ENCODE data around the gene ATRN.

Gene ATRN

DNA sequence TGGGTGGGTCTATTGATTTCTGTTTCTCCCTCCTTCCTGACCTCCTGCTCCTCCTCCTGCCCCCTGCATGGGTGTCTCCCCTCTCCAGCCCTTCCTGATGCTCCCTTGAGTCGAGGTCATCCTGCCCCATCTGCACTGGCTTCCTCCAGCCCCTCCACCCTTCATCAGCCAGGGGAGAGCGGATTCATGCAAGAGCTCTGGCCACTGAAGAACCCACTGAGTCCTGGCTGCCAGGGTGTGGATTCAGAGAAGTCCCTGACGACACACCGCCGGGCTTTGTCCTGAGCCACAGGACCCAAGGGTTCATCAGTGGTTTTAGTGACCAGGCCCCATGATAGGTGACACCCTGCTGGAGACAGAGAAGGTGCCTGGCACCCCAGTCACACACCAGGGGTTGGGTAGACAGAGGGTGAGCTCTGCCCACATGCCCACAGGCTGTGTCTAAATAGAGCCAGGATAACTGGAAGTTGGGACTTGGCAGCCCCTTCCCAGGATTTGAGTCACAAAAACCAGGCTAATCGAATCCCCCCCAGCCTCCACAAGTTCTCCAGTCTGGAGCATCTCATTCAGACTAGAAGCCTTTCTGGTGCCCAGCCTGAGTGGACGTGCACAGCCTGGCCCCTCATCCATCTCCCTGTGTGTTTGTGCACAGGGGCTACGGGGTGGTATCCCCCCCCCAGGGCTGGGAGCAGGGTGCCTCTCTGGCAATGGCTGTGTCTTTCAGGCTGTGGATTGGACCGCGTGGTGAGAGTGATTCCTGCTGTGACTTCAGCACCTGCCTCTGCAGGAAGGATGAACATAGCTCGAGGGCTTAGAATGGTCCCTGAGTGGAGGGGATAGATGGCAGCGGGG lies 191.2 kb downstream of the ATRN start:
- FAIRE-seq (no peak), DNase-seq (ENCODE audit: insufficient read length, low spot score) (no peak)
- TF ChIP-seq, protein P1, sequence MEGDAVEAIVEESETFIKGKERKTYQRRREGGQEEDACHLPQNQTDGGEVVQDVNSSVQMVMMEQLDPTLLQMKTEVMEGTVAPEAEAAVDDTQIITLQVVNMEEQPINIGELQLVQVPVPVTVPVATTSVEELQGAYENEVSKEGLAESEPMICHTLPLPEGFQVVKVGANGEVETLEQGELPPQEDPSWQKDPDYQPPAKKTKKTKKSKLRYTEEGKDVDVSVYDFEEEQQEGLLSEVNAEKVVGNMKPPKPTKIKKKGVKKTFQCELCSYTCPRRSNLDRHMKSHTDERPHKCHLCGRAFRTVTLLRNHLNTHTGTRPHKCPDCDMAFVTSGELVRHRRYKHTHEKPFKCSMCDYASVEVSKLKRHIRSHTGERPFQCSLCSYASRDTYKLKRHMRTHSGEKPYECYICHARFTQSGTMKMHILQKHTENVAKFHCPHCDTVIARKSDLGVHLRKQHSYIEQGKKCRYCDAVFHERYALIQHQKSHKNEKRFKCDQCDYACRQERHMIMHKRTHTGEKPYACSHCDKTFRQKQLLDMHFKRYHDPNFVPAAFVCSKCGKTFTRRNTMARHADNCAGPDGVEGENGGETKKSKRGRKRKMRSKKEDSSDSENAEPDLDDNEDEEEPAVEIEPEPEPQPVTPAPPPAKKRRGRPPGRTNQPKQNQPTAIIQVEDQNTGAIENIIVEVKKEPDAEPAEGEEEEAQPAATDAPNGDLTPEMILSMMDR (IDR thresholded peaks at IDR 0.05; ENCODE audit: insufficient read depth, missing control alignments): no peak

DNA sequence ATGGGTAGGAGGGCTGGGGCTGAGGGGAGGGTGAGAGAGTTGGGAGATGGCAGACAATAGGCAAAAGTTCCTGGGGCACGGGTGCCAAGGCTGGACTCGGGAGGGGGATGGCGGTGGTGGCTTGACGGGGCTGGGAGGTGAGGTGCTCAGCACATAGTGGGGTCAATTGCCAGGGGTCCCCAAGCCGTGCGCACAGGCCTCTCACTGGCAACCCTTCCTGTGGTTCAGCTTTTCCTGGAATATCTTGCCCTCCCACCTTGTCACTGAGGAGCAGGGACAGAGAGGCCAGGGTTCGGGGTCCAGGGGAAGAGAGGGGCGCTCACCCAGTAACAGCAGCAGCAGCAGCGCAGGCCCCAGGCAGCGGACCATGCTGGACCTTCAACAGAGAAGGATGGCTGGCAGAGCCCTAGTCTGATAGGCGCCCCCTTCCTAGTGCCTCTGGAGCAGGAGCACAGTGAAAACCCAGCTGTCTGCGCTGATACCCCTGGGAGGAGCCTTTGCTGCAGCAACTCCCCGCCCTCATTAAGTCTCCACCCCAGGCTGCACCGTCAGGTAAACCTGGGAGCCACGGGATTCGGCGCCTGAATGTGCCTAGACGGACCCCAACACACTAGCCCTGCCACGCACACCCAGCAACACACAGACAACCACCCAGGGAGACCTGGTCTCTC lies 192.3 kb downstream of the ATRN start, which contains the start of gene GFRA4:
TSS of gene GFRA4 (minus strand) at position 369 of the 671 bp plus-strand sequence. CDS start at position 369, 0 bp downstream.
- FAIRE-seq (no peak), DNase-seq (ENCODE audit: insufficient read length, low spot score) (no peak)
- TF ChIP-seq, protein P1 (IDR thresholded peaks at IDR 0.05; ENCODE audit: insufficient read depth, missing control alignments): no peak

DNA sequence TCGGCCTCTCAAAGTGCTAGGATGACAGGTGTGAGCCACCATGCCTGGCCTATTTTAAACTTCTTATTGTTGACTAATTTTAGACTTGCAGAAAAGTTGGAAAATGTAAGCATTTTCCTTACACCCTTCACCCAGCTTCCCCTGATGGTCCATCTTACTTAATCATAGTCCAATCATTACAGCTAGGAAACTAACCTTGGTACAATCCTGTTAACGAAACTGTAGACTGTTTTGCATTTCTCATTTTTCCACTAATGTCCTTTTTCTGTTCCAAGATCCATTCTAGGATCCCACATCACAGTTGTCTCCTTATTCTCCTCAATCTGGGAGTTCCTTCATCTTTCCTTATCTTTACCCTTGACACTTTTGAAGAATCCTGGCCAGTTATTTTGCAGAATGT lies 193.0 kb downstream of the ATRN start:
- no peak for FAIRE-seq
- TF ChIP-seq, protein P1 (IDR thresholded peaks at IDR 0.05; ENCODE audit: insufficient read depth, missing control alignments): no peak

DNA sequence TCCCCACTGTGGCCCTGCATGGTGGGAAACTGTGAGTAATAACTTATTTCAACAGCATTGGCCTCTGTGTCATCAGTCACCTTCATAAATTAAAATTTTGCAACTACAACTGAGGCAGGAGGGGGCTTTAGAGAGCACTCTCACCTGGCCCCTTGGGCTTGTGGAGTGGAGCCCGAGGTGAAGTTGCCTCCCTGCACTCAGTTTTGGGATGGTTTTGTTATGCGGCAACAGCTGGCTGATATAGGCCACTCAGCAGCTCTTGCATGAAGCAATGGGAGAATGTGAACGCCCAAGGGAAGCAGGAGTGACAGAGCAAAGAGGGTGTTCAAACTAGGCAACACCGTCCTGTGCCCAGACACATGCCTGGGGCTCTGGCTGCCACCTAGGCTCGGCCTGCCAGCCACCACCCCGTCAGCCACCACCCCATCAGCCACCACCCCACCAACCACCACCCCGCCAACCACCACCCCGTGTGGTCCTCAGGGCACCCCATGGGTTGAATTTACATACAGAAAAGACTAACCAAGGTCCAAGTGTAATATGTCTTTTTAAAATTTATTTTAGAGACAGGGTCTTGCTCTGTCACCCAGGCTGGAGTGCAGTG lies 196.7 kb downstream of the ATRN start:
- DNase-seq (ENCODE audit: insufficient read length, low spot score): no peak
- TF ChIP-seq, protein P1 (IDR thresholded peaks at IDR 0.05; ENCODE audit: insufficient read depth, missing control alignments): no peak
- FAIRE-seq: no peak

More for the DNA sequence above, 193.0 kb downstream of the ATRN start:
- no peak for DNase-seq (ENCODE audit: insufficient read length, low spot score)

GRCh38 chr20:3669710-3670367 lies 199.0 kb downstream of the ATRN start:
- no peak for DNase-seq (ENCODE audit: insufficient read length, low spot score)
- no peak for FAIRE-seq
- TF ChIP-seq, protein P1 (IDR thresholded peaks at IDR 0.05; ENCODE audit: insufficient read depth, missing control alignments): no peak

DNA sequence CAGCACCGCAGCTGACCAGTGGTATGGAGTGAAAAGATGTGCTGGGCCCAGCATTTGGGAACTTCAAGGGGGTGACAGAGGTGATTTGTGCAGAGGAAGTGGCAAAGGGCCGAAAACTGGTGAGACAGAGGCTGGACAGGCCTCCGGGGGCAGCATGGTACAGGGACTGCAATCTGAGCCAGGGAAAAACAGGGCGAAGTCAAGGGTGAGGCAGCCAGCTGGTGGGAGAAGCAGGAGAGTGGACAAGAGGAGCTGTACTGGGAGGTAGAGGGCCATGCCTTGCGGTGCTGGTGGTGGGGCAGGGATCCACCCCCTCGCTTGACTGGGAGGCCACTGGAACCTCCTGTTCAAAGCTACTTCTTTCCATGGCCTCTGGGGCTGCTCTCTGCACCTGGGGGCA lies 199.7 kb downstream of the ATRN start:
- no peak for DNase-seq (ENCODE audit: insufficient read length, low spot score)
- FAIRE-seq: no peak
- TF ChIP-seq, protein P1 (IDR thresholded peaks at IDR 0.05; ENCODE audit: insufficient read depth, missing control alignments): no peak

All from D721Med (cell line).